Heart right ventricle (tissue), 16 donors: ENCODE results near the gene CC2D1B. TPM values are rescaled to one million over a fixed set of nuclear protein-coding genes. Genes with fewer than 3 reads are reported as not detected.
A peak's percentile ranks its signal among the peaks of the same experiment; 100 is the strongest.

Experiments
- ATAC-seq, 8 donors: fragments of 200-7000 bp; cut with Tn5 transposase; one replicate each; pipeline ENCODE4 v1.9.1; 2020; ENCODE audit warnings: mild to moderate bottlenecking in 8 of 8, moderate library complexity in 8 of 8, moderate number of reproducible peaks in 1 of 8
- DNase-seq, 2 donors: peaks; one replicate each; pipeline ENCODE4 v3.0.0-alpha.2; 2020
- H3K27ac ChIP-seq, 10 donors: fragments of 200-600 bp; sonication (generic) in 2 of 10; one replicate each; pipeline versions ENCODE4 v1.5.0 to v1.8.0; 2020 to 2022; ENCODE audit warnings: mild to moderate bottlenecking in 3 of 10
- H3K27me3 ChIP-seq, 7 donors: fragments of 200-600 bp; one replicate each; pipeline ENCODE4 v1.8.0; 2021 to 2022; ENCODE audit warnings: mild to moderate bottlenecking in 2 of 7
- H3K36me3 ChIP-seq, 9 donors: fragments of 200-600 bp; sonication (generic) in 1 of 9; one replicate each; pipeline versions ENCODE4 v1.5.0 to v1.8.0; 2020 to 2022; ENCODE audit warnings: mild to moderate bottlenecking in 2 of 9
- H3K4me1 ChIP-seq, 9 donors: fragments of 200-600 bp; sonication (generic) in 1 of 9; one replicate each; pipeline versions ENCODE4 v1.5.0 to v1.8.0; 2020 to 2022; ENCODE audit warnings: mild to moderate bottlenecking in 4 of 9
- H3K4me3 ChIP-seq, 10 donors: fragments of 200-600 bp; sonication (generic) in 2 of 10; one replicate each; pipeline versions ENCODE4 v1.5.0 to v1.8.0; 2020 to 2022; ENCODE audit warnings: mild to moderate bottlenecking in 7 of 10, moderate library complexity in 2 of 10
- H3K9me3 ChIP-seq, 11 donors: fragments of 200-600 bp in 10 of 11; sonication (generic) in 2 of 11; one replicate each; pipeline versions ENCODE4 v1.5.0 to v1.8.0; 2013 to 2022; ENCODE audit warnings: mild to moderate bottlenecking in 2 of 11, control low read depth in 1 of 11, moderate library complexity in 1 of 11
- CTCF ChIP-seq, 9 donors: fragments of 200-600 bp; sonication (generic) in 2 of 9; IDR thresholded peaks; one replicate each; pipeline versions ENCODE4 v1.5.0 to v1.8.0; 2021 to 2022; ENCODE audit warnings: antibody characterized with exemption in 9 of 9, mild to moderate bottlenecking in 5 of 9, moderate library complexity in 1 of 9
- WGBS, 2 donors: extraction: QIAGEN DNeasy Blood & Tissue Kit; methylation state at CpG; one replicate each; pipeline ENCODE4 v1.1.7; 2013; ENCODE audit warnings: inconsistent platforms in 1 of 2; 5-methylcytosine and 5-hydroxymethylcytosine counted together
- intact Hi-C, 10 donors: fragments of 100-400 bp; cut with DNase I; formaldehyde crosslinking; loops; one replicate each; pipeline versions ENCODE4 v1.11.1 to v1.14.2; 2022
- polyA plus RNA-seq, 2 donors: library from polyadenylated mRNA; stranded (reverse); fragments of 200-250 nt; gene quantifications; one replicate each; pipeline ENCODE4 v1.2.3, GENCODE V29; 2013
- total RNA-seq, 10 donors: library from RNA; stranded (reverse); fragmentation: NEBNext Ultra II Directional in 3 of 10; extraction: Animal tissue kit (Norgen Biotek cat#: 25700) in 3 of 10; gene quantifications; one replicate each; pipeline versions ENCODE4 v1.2.1 to v1.2.4, GENCODE V29; 2021 to 2023
- donor health status: Arrhythmogenic right ventricular cardiomyopathy.
- donor health status: ischemic (EF 13 %, LVEDD 7.1; RV severe dilation, severe dysfunction).
- donor health status: healthy with polysubstance abuse.
- donor health status: DM: no; HTN: yes; CAD: no.
- donor health status: DM: no; HTN: no; CAD: no.
- donor health status: ischemic (EF 25% LVEDD 6.9; RV normal size, moderate dysfunction).
- donor health status: ischemic (EF 25% LVEDD 5.7; RV mildly dilated, moderate dysfunction).
- donor health status: healthy.
- donor health status: DM: yes; HTN: yes; CAD: no.
- donor health status: Ischemic cardiomyopathy.
- donor health status: ischemic (EF 35%, LVEDD 5.7; RV mildly dilated, moderate dysfunction).
- donor health status: nonischemic (EF 11% LVEDD 7.7; RV severe dilation, severe dysfunction).
- donor health status: DM: yes; HTN: yes; CAD: no.
- donor health status: PGD.
- donor health status: ischemic (EF 29% LVEDD 5.4; RV normal size, mild dysfunction).
- donor health status: nonischemic (EF 23%, LVEDD 6.1; RV moderate dilation, normal function).

The CC2D1B gene
- total and polyA plus RNA-seq, 12 donors, result 14.4 to 19.9 (median 17.2) TPM

GRCh38 chr1:52355847-52356505 is 10.0 kb downstream of the CC2D1B start:
- H3K4me3 ChIP-seq, result no peak overlapping the region
- DNase-seq, result no peak
- ATAC-seq, result no peak
- H3K27ac ChIP-seq, result no peak overlapping the region
- 88 to 94% methylated on average over 11 of the region's 11 CpGs for WGBS, 2 donors
- no peak for TF ChIP-seq CTCF (IDR thresholded peaks at IDR 0.05)
- H3K9me3 ChIP-seq, result no peaks in the 10 kb centered on the region
- intact Hi-C loops, result no loop called here
- peaks cover 9 to 100% (median 73%) of the 10 kb centered on the region in 9 donors for H3K36me3 ChIP-seq
- no peaks in the 10 kb centered on the region for H3K27me3 ChIP-seq
- peaks cover 0 to 5% (median 0%) of the 10 kb centered on the region in 9 donors for H3K4me1 ChIP-seq

- ATAC-seq (no peak), DNase-seq (no peak)
- Histone ChIP-seq H3K27ac (no peak overlapping the region), H3K4me3 (no peak overlapping the region), H3K36me3 (peaks cover 5 to 100% (median 68%) of the 10 kb centered on the region in 9 donors), H3K9me3 (no peaks in the 10 kb centered on the region), H3K4me1 (peaks cover 0 to 5% (median 0%) of the 10 kb centered on the region in 9 donors), H3K27me3 (no peaks in the 10 kb centered on the region)
- WGBS, 2 donors, result 97% methylated on average over 8 of the region's 8 CpGs
- TF ChIP-seq CTCF (IDR thresholded peaks at IDR 0.05), result no peak
- intact Hi-C loops, result no loop called here
These were observed 10.6 kb downstream of the CC2D1B start for GRCh38 chr1:52355436-52355835.

GRCh38 chr1:52352690-52353089 is 13.3 kb downstream of the CC2D1B start:
- peak in 1 of 8 donors; percentile 15 for ATAC-seq
- intact Hi-C loops, result no loop called here
- Histone ChIP-seq H3K9me3 (no peaks in the 10 kb centered on the region), H3K36me3 (peaks cover 0 to 89% (median 40%) of the 10 kb centered on the region in 9 donors), H3K27me3 (no peaks in the 10 kb centered on the region), H3K27ac (no peak overlapping the region), H3K4me1 (peaks cover 0 to 12% (median 0%) of the 10 kb centered on the region in 9 donors), H3K4me3 (no peak overlapping the region)
- WGBS, 2 donors, result 82 to 85% methylated on average over 7 of the region's 7 CpGs
- DNase-seq, result no peak
- TF ChIP-seq CTCF (IDR thresholded peaks at IDR 0.05), result no peak

GRCh38 chr1:52348704-52349300 is 17.2 kb downstream of the CC2D1B start:
- 39 to 45% methylated on average over 8 of the region's 8 CpGs for WGBS, 2 donors
- Histone ChIP-seq H3K27me3 (no peaks in the 10 kb centered on the region), H3K27ac (peak overlapping the region in 1 of 10 donors; percentile 10), H3K36me3 (peaks cover 0 to 76% (median 7%) of the 10 kb centered on the region in 9 donors), H3K4me3 (no peak overlapping the region), H3K4me1 (peaks cover 0 to 6% (median 0%) of the 10 kb centered on the region in 9 donors), H3K9me3 (no peaks in the 10 kb centered on the region)
- peak in 7 of 9 donors; percentile 10 to 53 (median 28) for TF ChIP-seq CTCF (IDR thresholded peaks at IDR 0.05)
- intact Hi-C loops, result no loop called here
- DNase-seq (no peak), ATAC-seq (peak in 7 of 8 donors; percentile 46 to 82 (median 69))
